ENCODE data around the gene MEX3A.

MEX3A gene

DNA sequence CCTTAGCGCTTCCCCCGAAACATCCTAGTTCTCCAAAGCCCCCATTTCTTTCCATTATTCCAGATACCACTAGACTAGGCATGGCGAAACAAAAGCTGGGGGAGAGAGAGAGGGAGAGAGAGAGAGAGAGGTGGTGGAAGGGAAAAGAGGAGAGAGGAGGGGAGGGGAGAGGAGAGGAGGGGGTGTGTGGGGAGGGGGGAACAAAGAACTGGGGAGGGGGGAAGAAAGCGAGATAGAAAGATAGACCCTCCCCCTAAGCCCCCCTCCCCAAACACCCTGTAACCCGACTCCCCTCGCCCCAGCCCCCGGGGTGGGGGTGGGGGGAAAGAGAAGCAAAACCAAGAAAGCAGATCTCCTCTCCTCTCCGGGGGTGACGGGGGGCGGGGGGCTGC is 352 bp downstream of the MEX3A start:
- H4K20me1 ChIP-seq (ENCODE audit: control insufficient read depth, insufficient read depth, low read depth, low read length): no peaks in the 10 kb centered on the region
- no peaks in the 10 kb centered on the region for H3K9me3 ChIP-seq (ENCODE audit: control insufficient read depth, insufficient read depth, low read length)
- no peak overlapping the region for H3K27ac ChIP-seq (ENCODE audit: low read depth, low read length)
- peak overlapping the region; percentile 77 for H3K4me3 ChIP-seq (ENCODE audit: low read length)
- peaks cover 2% of the 10 kb centered on the region; the same call in 1 of the 2 replicates for H3K36me3 ChIP-seq (ENCODE audit: control insufficient read depth, low read length)
- no peaks in the 10 kb centered on the region for H3K9me2 ChIP-seq (replicated peaks; ENCODE audit: control insufficient read depth, low read length)
- TF ChIP-seq EZH2phosphoT487 (IDR thresholded peaks at IDR 0.05; ENCODE audit: borderline replicate concordance, low read length) (no peak), CTCF (IDR thresholded peaks at IDR 0.05; ENCODE audit: low read depth, low read length, poor library complexity, severe bottlenecking) (no peak)
- H3K27me3 ChIP-seq (ENCODE audit: control insufficient read depth, low read length): peaks cover 22% of the 10 kb centered on the region
- no peaks in the 10 kb centered on the region for H3K79me2 ChIP-seq (ENCODE audit: control insufficient read depth, low read length)
- H3K4me2 ChIP-seq (ENCODE audit: low read length): peak overlapping the region; percentile 81
- peaks cover 23% of the 10 kb centered on the region for H3F3A ChIP-seq (ENCODE audit: control insufficient read depth, insufficient read depth)
- H3K4me1 ChIP-seq (ENCODE audit: control insufficient read depth, low read length): peaks cover 37% of the 10 kb centered on the region

DNA sequence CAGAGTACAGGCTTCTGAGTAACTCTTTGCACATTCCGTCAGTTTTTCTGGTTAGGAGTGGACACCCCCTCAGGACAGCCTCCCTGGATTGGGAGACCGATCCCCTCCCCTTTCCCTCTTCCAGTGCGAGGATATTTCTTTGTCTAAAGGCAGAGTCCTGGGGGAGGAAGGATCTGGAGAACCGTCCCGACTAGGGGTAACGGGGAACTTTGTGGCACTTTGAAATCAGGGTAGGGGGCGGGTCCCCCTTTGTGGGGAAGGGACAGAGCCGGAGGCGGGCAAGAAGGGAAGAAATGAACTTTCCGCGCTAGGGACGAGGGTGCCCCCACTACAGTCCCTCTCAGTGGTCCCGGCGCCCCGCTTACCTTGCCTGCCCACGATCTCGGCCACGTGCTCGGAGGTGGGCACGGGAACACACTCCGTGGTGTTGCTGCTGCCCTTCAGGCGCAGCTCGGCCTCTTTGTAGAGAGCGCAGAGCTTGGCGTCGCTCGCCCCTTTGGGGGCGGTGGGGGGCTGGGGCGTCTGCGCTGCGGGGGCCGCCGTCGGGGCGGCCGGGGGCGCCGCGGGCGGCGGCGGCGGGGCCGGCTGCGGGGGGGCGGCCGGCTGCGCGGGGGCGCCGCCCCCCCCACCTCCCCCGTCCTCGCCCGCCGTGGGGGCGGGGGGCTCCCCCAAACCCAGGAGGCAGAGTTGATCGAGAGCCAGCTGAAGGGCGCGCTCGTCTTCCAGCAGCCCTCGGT is 917 bp downstream of the MEX3A start:
- H3K4me1 ChIP-seq (ENCODE audit: control insufficient read depth, low read length): peaks cover 40% of the 10 kb centered on the region
- H3K27ac ChIP-seq (ENCODE audit: low read depth, low read length): no peak overlapping the region
- H3F3A ChIP-seq (ENCODE audit: control insufficient read depth, insufficient read depth): peaks cover 23% of the 10 kb centered on the region
- H3K27me3 ChIP-seq (ENCODE audit: control insufficient read depth, low read length): peaks cover 22% of the 10 kb centered on the region
- H3K4me3 ChIP-seq (ENCODE audit: low read length): peak overlapping the region; percentile 77
- peaks cover 4% of the 10 kb centered on the region; the same call in 1 of the 2 replicates for H3K36me3 ChIP-seq (ENCODE audit: control insufficient read depth, low read length)
- H3K79me2 ChIP-seq (ENCODE audit: control insufficient read depth, low read length): peaks cover 2% of the 10 kb centered on the region
- H3K9me3 ChIP-seq (ENCODE audit: control insufficient read depth, insufficient read depth, low read length): no peaks in the 10 kb centered on the region
- H3K4me2 ChIP-seq (ENCODE audit: low read length): peak overlapping the region; percentile 81
- H4K20me1 ChIP-seq (ENCODE audit: control insufficient read depth, insufficient read depth, low read depth, low read length): no peaks in the 10 kb centered on the region
- H3K9me2 ChIP-seq (replicated peaks; ENCODE audit: control insufficient read depth, low read length): no peaks in the 10 kb centered on the region
- TF ChIP-seq EZH2phosphoT487 (IDR thresholded peaks at IDR 0.05; ENCODE audit: borderline replicate concordance, low read length) (no peak), CTCF (IDR thresholded peaks at IDR 0.05; ENCODE audit: low read depth, low read length, poor library complexity, severe bottlenecking) (no peak)

GRCh38 chr1:156080863-156081179 is 1.4 kb downstream of the MEX3A start:
- peaks cover 23% of the 10 kb centered on the region for H3F3A ChIP-seq (ENCODE audit: control insufficient read depth, insufficient read depth)
- H3K9me3 ChIP-seq (ENCODE audit: control insufficient read depth, insufficient read depth, low read length): no peaks in the 10 kb centered on the region
- H4K20me1 ChIP-seq (ENCODE audit: control insufficient read depth, insufficient read depth, low read depth, low read length): no peaks in the 10 kb centered on the region
- 0 out of 2 replicates have a peak overlapping the region, but pooled peaks have one; percentile 17 for H3K4me3 ChIP-seq (ENCODE audit: low read length)
- TF ChIP-seq EZH2phosphoT487 (IDR thresholded peaks at IDR 0.05; ENCODE audit: borderline replicate concordance, low read length): no peak
- no peak for TF ChIP-seq CTCF (IDR thresholded peaks at IDR 0.05; ENCODE audit: low read depth, low read length, poor library complexity, severe bottlenecking)
- H3K9me2 ChIP-seq (replicated peaks; ENCODE audit: control insufficient read depth, low read length): no peaks in the 10 kb centered on the region
- H3K27me3 ChIP-seq (ENCODE audit: control insufficient read depth, low read length): peaks cover 22% of the 10 kb centered on the region
- peaks cover 43% of the 10 kb centered on the region for H3K4me1 ChIP-seq (ENCODE audit: control insufficient read depth, low read length)
- peaks cover 6% of the 10 kb centered on the region; the same call in 1 of the 2 replicates for H3K36me3 ChIP-seq (ENCODE audit: control insufficient read depth, low read length)
- no peak overlapping the region for H3K27ac ChIP-seq (ENCODE audit: low read depth, low read length)
- H3K79me2 ChIP-seq (ENCODE audit: control insufficient read depth, low read length): peaks cover 8% of the 10 kb centered on the region
- H3K4me2 ChIP-seq (ENCODE audit: low read length): peak overlapping the region; percentile 41
